NCI-H345 treated with DMSO at 0.1 percent for 48 hours (cell line): ENCODE data around the gene VIPAS39.

ENCODE experiments used
- DNase-seq: peaks from one replicate; lab custom pipeline; 2025; ENCODE audit not compliant: unreplicated experiment; lab: John Stamatoyannopoulos, UW

VIPAS39 gene

DNA sequence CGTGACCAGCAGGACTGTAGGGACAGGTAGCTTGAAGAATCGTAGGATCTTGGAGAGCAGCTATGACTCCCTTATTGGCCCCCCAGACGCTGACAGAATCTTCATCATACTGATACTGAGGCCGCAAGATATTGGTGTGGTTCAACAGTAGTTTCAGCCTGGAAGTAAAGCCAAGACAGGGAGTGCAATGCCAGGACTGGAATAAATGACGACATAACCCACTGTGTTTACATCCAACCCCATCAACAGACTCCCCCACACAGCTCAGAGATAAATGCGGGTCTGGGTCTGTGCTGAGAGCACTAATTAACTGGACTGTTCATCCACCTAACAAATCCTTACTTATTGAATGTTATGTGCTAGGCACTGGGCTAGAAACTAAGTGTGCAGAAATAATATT, 50.7 kb downstream of the VIPAS39 start:
- DNase-seq: no peak

DNA sequence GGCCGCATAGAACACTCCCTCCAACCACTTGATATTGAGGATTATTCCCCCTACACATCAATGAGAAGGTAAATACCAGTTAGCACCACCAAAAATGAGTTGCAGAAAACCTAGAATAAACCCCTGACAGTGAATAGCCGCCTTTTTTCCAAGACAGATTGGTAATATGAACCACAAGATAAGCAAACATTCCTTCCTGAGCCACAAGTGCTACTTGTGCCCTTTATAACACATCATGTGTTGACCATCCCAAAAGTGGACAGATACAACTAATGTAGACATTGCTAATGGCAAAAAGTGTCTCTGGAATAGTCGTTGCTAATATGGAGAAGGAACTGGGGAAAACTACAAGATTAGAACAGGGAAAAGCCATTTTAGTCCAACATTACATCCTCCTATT, 51.3 kb downstream of the VIPAS39 start:
- no peak for DNase-seq

DNA sequence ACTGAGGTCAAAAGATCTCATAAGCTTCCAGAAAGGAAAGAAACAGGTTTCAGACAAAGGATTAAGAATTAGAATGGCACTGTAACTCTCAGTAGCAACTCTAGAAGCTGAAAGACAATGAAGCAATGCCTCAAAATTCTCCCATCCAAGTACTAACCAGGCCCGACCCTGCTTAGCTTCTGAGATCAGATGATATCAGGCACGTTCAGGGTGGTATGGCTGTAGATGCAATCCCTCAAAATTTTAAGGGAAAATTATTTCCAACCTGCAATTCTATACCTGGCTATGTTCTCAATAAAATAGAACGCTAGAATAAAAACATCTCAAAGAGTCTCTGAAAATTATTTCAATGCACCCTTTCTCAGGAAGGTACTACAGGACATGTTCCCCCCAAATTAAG, 53.6 kb downstream of the VIPAS39 start:
- no peak for DNase-seq

DNA sequence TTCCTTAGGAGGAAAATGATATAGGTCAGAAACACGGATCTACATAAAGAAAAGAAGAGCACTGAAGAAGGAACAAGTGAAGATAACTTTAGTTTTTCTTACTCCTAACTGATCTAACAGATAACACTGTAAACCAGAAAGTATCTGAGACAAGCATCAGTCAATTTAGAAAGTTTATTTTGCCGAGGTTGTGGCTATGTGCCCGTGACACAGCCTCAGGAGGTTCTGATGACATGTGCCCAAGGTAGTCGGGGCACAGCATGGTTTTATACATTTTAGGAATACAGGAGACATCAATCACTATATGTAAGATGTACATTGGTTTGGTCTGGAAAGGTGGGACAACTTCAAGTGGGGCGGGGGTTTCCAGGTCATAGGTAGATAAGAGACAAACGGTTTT, 57.2 kb downstream of the VIPAS39 start:
- no peak for DNase-seq

DNA sequence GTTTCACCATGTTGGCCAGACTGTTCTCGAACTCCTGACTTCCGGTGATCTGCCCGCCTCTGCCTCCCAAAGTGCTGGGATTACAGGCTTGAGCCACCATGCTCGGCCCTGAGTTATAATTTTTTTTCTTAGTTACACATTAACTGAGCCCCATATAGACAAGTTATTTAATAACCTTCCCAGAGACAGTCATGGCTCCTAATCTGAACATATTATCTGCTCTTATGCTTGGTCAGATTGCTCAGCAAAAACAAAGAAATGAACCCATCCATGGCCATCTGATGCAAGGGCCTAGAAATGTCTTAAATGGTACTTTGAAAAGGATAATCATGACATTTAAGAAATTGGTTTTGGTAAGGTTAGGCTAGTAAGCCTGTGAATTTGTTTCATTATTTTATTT, 67.2 kb downstream of the VIPAS39 start:
- no peak for DNase-seq

DNA sequence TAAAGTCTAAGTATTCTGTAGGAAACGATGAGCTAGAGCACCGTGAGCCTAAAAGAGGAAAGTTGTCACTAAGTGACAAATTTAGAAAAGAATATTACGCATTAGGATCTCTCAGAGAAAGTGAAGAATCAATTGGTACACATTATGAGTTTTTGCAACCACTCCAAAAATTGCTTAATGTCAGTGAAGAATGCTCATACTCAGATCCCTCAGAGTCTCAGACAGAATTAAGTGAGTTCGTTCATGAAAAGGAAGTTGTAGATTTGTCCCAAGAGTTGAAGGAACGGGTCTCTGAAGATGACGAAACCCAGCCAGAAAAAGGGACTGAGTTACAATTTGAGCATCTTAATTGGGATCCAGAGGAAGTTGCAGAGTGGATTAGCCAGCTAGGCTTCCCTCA, 78.7 kb downstream of the VIPAS39 start:
- no peak for DNase-seq

DNA sequence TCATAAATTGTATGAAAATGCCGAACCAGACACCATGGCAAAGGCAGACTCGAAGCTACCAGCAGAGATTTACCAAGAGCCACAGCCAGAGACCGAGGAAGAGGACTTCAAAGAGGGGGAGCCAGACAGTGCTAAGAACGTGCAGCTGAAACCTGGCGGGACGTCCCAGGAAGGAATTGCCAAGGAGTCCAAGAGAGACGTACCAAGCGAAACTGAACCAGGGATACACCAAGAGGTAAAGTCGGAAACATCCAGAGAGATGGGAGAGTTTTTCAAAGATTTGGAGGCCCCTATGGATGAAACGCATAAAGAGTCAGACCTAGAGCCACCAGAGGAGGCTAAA, 79.9 kb downstream of the VIPAS39 start:
- DNase-seq: no peak

DNA sequence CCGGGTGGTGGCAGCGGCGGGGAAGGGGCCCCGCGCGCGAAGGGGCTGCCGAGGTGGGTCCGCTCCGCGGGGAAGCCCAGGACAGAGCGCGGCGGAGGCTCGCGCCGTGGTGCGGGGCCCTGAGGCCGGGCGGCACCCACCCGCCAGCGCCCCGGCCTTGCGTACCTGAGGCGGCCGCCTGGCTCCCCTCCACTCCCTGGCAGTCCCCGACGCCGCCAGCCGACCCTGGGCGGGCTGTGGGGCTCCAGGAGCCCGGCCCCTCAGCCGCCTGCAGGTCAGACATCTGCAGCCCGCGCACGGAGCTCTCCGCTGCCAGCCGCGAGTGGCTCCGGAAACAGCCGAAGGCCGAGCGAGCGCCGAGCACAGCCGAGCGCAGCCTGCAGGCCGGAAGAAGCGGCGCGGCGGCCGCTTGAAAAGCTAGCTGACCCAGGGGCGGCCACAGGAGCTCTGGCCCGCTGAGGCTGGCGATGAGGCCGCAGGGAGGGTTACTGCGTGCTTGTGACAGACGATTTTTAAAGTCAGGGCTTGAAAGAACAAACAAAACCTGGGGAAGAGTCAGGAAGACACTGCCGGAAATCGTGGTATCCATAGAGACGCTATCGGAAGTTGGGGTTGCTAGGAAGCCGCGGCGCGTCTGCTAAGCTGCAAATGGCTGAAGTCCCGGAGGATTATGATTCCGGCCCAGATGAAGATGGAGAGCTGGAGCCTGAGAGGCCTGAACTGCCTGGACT, 80.5 kb downstream of the VIPAS39 start, which contains the start of the genes SAMD15 and TMED8:
Gene SAMD15, plus strand, starts transcription at position 609 of the 731 bp plus-strand sequence. Its CDS starts 40 bp downstream, at position 649.
Gene TMED8, minus strand, starts transcription at position 324 of the 731 bp plus-strand sequence. Its CDS starts 41 bp downstream, at position 283.
- peak; percentile 88 for DNase-seq
